WTC11 (cell line): Measurements from ENCODE around the gene SMPDL3A. TPM values are rescaled to one million over a fixed set of nuclear protein-coding genes. Genes with fewer than 3 reads are reported as not detected.
A peak's percentile ranks its signal among the peaks of the same experiment; 100 is the strongest.

Source experiments
- ATAC-seq: fragments of 200-7000 bp; cut with Tn5 transposase; 2 replicates; pipeline ENCODE4 v1.10.0; 2021; ENCODE audit warnings: mild to moderate bottlenecking, moderate library complexity
- CTCF ChIA-PET: fragments of 300-600 bp; sonication (Branson Sonifier 250); formaldehyde crosslinking; loops from one replicate; lab custom pipeline; 2021; ENCODE audit warnings: antibody characterized with exemption; lab: Charles Lee
- POLR2A ChIA-PET: fragments of 350-600 bp; sonication (Branson Sonifier 250); formaldehyde crosslinking; loops from one replicate; lab custom pipeline; 2021; ENCODE audit warnings: antibody characterized with exemption; lab: Charles Lee
- DNase-seq: peaks from one replicate; pipeline ENCODE4 v3.0.0; 2021; ENCODE audit warnings: low spot score
- H3K27ac Mint-ChIP-seq: 2 replicates; pipeline ENCODE4 v1.8.0; 2021; ENCODE audit warnings: mixed read lengths
- H3K27me3 Mint-ChIP-seq: 2 replicates; pipeline ENCODE4 v1.8.0; 2021; ENCODE audit warnings: low read depth, mild to moderate bottlenecking, moderate library complexity, mixed read lengths
- H3K36me3 Mint-ChIP-seq: 2 replicates; pipeline ENCODE4 v1.8.0; 2021; ENCODE audit warnings: mixed read lengths
- H3K4me1 Mint-ChIP-seq: 2 replicates; pipeline ENCODE4 v1.8.0; 2022; ENCODE audit warnings: mixed read lengths
- H3K4me3 Mint-ChIP-seq: 2 replicates; pipeline ENCODE4 v1.8.0; 2021; ENCODE audit warnings: mild to moderate bottlenecking, moderate library complexity, mixed read lengths
- H3K9me3 Mint-ChIP-seq: 2 replicates; pipeline ENCODE4 v1.8.0; 2021; ENCODE audit warnings: mixed read lengths
- ATF1 ChIP-seq: sonication (generic); formaldehyde crosslinking; IDR thresholded peaks from 2 replicates; pipeline ENCODE4 v1.8.1; 2023; ENCODE audit warnings: mild to moderate bottlenecking, moderate library complexity, missing genetic modification reagents
- GRHL2 ChIP-seq: fragments of 250-450 bp; sonication (Bioruptor Pico); IDR thresholded peaks from 2 replicates; pipeline ENCODE4 v1.8.0; 2022; ENCODE audit warnings: mild to moderate bottlenecking, moderate library complexity; ENCODE audit not compliant: insufficient replicate concordance, severe bottlenecking
- IRF2 ChIP-seq: sonication (generic); formaldehyde crosslinking; IDR thresholded peaks from 2 replicates; pipeline ENCODE4 v1.8.0; 2022; ENCODE audit warnings: low read depth, missing genetic modification reagents, borderline replicate concordance
- NFYB ChIP-seq: sonication (generic); formaldehyde crosslinking; conservative IDR thresholded peaks from 2 replicates; pipeline ENCODE4 v1.8.0; 2022; ENCODE audit warnings: low read depth, missing genetic modification reagents
- TCF7 ChIP-seq: sonication (generic); formaldehyde crosslinking; IDR thresholded peaks from 2 replicates; pipeline ENCODE4 v1.8.0; 2022; ENCODE audit warnings: mild to moderate bottlenecking, low read depth, missing genetic modification reagents, moderate library complexity
- TEAD4 ChIP-seq: sonication (generic); formaldehyde crosslinking; IDR thresholded peaks from 2 replicates; pipeline ENCODE4 v1.8.0; 2022; ENCODE audit warnings: mild to moderate bottlenecking, missing genetic modification reagents
- ZNF232 ChIP-seq: sonication (generic); formaldehyde crosslinking; IDR thresholded peaks from 2 replicates; pipeline ENCODE4 v1.8.0; 2022; ENCODE audit warnings: mild to moderate bottlenecking, missing genetic modification reagents
- total RNA-seq: library from RNA; stranded (reverse); gene quantifications from 3 replicates; pipeline ENCODE4 v1.2.3, GENCODE V29; 2021
- TF ChIP-seq, protein P1 (sequence below): sonication (generic); formaldehyde crosslinking; IDR thresholded peaks from 2 replicates; pipeline ENCODE4 v1.8.1; 2023; ENCODE audit warnings: mild to moderate bottlenecking, moderate library complexity, missing genetic modification reagents
- TF ChIP-seq, protein P2 (sequence below): sonication (generic); formaldehyde crosslinking; IDR thresholded peaks from 2 replicates; pipeline ENCODE4 v1.8.1; 2022; ENCODE audit warnings: mild to moderate bottlenecking, missing genetic modification reagents, moderate library complexity, borderline replicate concordance
- TF ChIP-seq, protein P3 (sequence below): fragments of 250-450 bp; sonication (Bioruptor Pico); IDR thresholded peaks from 2 replicates; pipeline ENCODE4 v2.1.2; 2022; ENCODE audit warnings: mild to moderate bottlenecking, moderate library complexity
- TF ChIP-seq, protein P4 (sequence below): fragments of 200-600 bp; IDR thresholded peaks from 2 replicates; pipeline ENCODE4 v1.8.0; 2022; ENCODE audit warnings: antibody characterized with exemption
- TF ChIP-seq, protein P5 (sequence below): fragments of 250-450 bp; sonication (Bioruptor Pico); IDR thresholded peaks from 2 replicates; pipeline ENCODE4 v1.9.0; 2021; ENCODE audit warnings: mild to moderate bottlenecking

Gene SMPDL3A
- total RNA-seq, 1 experiment from 2014 or later: 2.1 TPM

DNA sequence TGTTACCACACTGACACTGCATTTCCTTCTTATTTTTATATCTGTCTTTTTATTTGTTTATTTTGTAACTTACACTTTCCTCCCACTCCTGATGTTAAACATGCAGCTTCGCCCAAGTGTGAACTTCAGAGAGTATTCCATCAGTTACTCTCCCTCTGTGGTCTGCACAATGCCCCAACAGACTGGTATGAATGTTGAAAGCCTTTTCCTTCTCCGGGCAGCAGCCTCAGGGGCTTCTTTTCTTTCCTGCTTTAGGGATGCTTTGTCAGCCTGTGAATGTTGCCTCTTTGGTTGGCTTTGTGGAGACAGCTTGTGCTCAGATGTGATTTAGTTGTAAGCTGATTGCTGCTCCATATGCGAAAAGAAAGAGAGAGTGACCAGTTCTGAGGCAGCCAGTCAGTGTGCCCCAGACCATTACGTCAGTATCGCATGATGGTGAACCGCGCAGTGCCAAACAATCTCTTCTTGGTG, 44.0 kb downstream of the SMPDL3A start:
- H3K9me3 Mint-ChIP-seq: no peaks in the 10 kb centered on the region
- DNase-seq: no peak
- no peaks in the 10 kb centered on the region for H3K36me3 Mint-ChIP-seq
- POLR2A ChIA-PET: no interaction called here
- H3K4me3 Mint-ChIP-seq: no peak overlapping the region
- H3K4me1 Mint-ChIP-seq: peaks cover 36% of the 10 kb centered on the region
- ATAC-seq: peak; percentile 46
- peak overlapping the region; percentile 55; the same call in 1 of the 2 replicates for H3K27ac Mint-ChIP-seq
- CTCF ChIA-PET: no interaction called here
- no peak for TF ChIP-seq ATF1
- no peak for TF ChIP-seq ZNF232 (CRISPR knock-in tag)
- TF ChIP-seq, protein P1, sequence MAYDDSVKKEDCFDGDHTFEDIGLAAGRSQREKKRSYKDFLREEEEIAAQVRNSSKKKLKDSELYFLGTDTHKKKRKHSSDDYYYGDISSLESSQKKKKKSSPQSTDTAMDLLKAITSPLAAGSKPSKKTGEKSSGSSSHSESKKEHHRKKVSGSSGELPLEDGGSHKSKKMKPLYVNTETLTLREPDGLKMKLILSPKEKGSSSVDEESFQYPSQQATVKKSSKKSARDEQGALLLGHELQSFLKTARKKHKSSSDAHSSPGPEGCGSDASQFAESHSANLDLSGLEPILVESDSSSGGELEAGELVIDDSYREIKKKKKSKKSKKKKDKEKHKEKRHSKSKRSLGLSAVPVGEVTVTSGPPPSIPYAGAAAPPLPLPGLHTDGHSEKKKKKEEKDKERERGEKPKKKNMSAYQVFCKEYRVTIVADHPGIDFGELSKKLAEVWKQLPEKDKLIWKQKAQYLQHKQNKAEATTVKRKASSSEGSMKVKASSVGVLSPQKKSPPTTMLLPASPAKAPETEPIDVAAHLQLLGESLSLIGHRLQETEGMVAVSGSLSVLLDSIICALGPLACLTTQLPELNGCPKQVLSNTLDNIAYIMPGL (CRISPR knock-in tag): no peak
- TF ChIP-seq TCF7 (CRISPR knock-in tag): no peak
- TF ChIP-seq, protein P2, sequence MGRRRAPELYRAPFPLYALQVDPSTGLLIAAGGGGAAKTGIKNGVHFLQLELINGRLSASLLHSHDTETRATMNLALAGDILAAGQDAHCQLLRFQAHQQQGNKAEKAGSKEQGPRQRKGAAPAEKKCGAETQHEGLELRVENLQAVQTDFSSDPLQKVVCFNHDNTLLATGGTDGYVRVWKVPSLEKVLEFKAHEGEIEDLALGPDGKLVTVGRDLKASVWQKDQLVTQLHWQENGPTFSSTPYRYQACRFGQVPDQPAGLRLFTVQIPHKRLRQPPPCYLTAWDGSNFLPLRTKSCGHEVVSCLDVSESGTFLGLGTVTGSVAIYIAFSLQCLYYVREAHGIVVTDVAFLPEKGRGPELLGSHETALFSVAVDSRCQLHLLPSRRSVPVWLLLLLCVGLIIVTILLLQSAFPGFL: no peak
- no peak for TF ChIP-seq IRF2 (CRISPR knock-in tag)
- H3K27me3 Mint-ChIP-seq: peaks cover 4% of the 10 kb centered on the region

DNA sequence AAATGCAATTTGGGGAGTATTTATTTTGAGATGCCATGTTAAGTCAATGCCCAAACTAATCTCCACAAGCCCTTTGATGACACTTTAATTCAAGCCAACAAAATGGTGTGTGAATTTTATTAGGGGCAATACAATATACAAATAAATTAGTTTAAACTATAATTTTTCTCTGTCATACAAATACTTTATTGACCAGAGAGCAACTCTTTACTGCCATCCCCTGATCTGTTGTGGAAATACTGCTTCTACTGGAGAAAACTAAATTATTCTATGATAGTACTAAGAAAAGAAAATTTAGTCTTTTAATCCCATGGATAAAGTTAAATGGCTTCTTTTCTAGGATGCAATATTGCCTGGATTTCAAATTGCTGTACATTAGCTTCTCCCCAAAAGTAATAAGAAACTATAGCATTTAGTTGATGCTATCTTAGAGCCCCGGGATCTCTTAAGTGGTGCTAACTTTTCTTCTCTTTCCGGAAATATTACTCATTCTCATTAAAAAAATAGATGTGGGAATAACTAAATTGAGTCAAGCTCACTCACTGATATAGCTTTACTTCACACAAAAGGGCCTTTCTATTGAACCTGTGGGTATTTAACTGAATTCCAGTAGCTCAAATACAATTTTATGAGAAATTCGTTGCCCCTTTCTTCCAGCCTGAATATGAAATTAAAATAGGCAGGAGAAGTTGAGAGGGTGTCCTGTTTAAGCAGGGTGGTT, 49.2 kb downstream of the SMPDL3A start:
- ATAC-seq: no peak
- no peak overlapping the region for H3K4me3 Mint-ChIP-seq
- POLR2A ChIA-PET: no interaction called here

DNA sequence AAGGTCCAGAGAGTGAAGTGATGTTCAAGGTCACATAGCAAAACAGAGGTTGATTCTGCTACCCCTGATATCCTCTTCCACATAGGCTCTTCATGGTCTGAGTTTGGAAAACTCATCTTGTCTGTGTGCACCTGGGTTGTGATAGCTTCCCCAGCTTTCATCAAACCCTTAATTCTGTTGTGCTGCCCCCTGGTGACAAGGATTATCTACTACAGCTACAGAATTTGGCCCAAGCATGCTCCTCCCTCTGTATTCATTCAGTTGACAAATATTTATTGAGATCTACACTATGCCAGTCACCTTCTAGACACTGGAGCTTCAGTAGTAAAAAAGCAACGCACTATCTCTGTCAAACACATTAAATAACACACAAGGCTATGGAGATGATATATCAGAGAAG, 50.4 kb downstream of the SMPDL3A start:
- POLR2A ChIA-PET: interaction anchor here (1.5 kb wide), 1 partner anchor 50 kb away, joined by 5 read pairs; the partner anchor contains the start of gene SMPDL3A
- DNase-seq (peak; percentile 71), ATAC-seq (peak; percentile 94)
- H3K9me3 Mint-ChIP-seq: no peaks in the 10 kb centered on the region
- peaks cover 10% of the 10 kb centered on the region; the same call in 1 of the 2 replicates for H3K27me3 Mint-ChIP-seq
- H3K36me3 Mint-ChIP-seq: no peaks in the 10 kb centered on the region
- no peak overlapping the region for H3K27ac Mint-ChIP-seq
- CTCF ChIA-PET: interaction anchor here (0.6 to 2.7 kb wide), 29 partner anchors 8 to 1049 kb away, joined by 3 to 74 read pairs (median 5); partner anchors contain the start of genes FABP7, PKIB and SMPDL3A
- peaks cover 22% of the 10 kb centered on the region for H3K4me1 Mint-ChIP-seq
- TF ChIP-seq, protein P3, sequence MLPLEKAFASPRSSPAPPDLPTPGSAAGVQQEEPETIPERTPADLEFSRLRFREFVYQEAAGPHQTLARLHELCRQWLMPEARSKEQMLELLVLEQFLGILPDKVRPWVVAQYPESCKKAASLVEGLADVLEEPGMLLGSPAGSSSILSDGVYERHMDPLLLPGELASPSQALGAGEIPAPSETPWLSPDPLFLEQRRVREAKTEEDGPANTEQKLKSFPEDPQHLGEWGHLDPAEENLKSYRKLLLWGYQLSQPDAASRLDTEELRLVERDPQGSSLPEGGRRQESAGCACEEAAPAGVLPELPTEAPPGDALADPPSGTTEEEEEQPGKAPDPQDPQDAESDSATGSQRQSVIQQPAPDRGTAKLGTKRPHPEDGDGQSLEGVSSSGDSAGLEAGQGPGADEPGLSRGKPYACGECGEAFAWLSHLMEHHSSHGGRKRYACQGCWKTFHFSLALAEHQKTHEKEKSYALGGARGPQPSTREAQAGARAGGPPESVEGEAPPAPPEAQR (CRISPR knock-in tag): no peak
- TF ChIP-seq, protein P4, sequence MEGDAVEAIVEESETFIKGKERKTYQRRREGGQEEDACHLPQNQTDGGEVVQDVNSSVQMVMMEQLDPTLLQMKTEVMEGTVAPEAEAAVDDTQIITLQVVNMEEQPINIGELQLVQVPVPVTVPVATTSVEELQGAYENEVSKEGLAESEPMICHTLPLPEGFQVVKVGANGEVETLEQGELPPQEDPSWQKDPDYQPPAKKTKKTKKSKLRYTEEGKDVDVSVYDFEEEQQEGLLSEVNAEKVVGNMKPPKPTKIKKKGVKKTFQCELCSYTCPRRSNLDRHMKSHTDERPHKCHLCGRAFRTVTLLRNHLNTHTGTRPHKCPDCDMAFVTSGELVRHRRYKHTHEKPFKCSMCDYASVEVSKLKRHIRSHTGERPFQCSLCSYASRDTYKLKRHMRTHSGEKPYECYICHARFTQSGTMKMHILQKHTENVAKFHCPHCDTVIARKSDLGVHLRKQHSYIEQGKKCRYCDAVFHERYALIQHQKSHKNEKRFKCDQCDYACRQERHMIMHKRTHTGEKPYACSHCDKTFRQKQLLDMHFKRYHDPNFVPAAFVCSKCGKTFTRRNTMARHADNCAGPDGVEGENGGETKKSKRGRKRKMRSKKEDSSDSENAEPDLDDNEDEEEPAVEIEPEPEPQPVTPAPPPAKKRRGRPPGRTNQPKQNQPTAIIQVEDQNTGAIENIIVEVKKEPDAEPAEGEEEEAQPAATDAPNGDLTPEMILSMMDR: peak; percentile 60
- no peak for TF ChIP-seq NFYB (CRISPR knock-in tag)
- no peak overlapping the region for H3K4me3 Mint-ChIP-seq

More for the DNA sequence above, 49.2 kb downstream of the SMPDL3A start:
- H3K4me1 Mint-ChIP-seq: peaks cover 30% of the 10 kb centered on the region
- no peaks in the 10 kb centered on the region for H3K36me3 Mint-ChIP-seq
- H3K27me3 Mint-ChIP-seq: peaks cover 8% of the 10 kb centered on the region; the same call in 1 of the 2 replicates
- no peak overlapping the region for H3K27ac Mint-ChIP-seq
- DNase-seq: no peak
- no peak for TF ChIP-seq GRHL2 (CRISPR knock-in tag)
- TF ChIP-seq, protein P5, sequence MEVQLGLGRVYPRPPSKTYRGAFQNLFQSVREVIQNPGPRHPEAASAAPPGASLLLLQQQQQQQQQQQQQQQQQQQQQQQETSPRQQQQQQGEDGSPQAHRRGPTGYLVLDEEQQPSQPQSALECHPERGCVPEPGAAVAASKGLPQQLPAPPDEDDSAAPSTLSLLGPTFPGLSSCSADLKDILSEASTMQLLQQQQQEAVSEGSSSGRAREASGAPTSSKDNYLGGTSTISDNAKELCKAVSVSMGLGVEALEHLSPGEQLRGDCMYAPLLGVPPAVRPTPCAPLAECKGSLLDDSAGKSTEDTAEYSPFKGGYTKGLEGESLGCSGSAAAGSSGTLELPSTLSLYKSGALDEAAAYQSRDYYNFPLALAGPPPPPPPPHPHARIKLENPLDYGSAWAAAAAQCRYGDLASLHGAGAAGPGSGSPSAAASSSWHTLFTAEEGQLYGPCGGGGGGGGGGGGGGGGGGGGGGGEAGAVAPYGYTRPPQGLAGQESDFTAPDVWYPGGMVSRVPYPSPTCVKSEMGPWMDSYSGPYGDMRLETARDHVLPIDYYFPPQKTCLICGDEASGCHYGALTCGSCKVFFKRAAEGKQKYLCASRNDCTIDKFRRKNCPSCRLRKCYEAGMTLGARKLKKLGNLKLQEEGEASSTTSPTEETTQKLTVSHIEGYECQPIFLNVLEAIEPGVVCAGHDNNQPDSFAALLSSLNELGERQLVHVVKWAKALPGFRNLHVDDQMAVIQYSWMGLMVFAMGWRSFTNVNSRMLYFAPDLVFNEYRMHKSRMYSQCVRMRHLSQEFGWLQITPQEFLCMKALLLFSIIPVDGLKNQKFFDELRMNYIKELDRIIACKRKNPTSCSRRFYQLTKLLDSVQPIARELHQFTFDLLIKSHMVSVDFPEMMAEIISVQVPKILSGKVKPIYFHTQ (CRISPR knock-in tag): no peak
- no peak for TF ChIP-seq TEAD4 (CRISPR knock-in tag)
- no peaks in the 10 kb centered on the region for H3K9me3 Mint-ChIP-seq
- CTCF ChIA-PET: interaction anchor here (0.7 to 2.7 kb wide), 20 partner anchors 9 to 877 kb away, joined by 3 to 74 read pairs (median 6); partner anchors contain the start of genes FABP7, PKIB and SMPDL3A
